PFSK-1 (cell line): Measurements from ENCODE around the gene KCNK16.

Source experiments
- POLR2AphosphoS5 ChIP-seq: IDR thresholded peaks from 2 replicates; pipeline ENCODE4 v1.6.1; 2012; ENCODE audit warnings: low read depth, mild to moderate bottlenecking, control low read depth, low read length, moderate library complexity
- SIN3A ChIP-seq: IDR thresholded peaks from 2 replicates; pipeline ENCODE4 v1.6.1; 2012; ENCODE audit warnings: mild to moderate bottlenecking, low read length, moderate library complexity, borderline replicate concordance; ENCODE audit not compliant: insufficient read depth
- TAF1 ChIP-seq: IDR thresholded peaks from 2 replicates; pipeline ENCODE4 v1.6.1; 2012; ENCODE audit warnings: low read length, control low read depth, borderline replicate concordance; ENCODE audit not compliant: insufficient read depth
- TF ChIP-seq, protein P1 (sequence below), 2 experiments: IDR thresholded peaks; 2 replicates each; pipeline versions ENCODE4 v1.6.1 to v1.8.0; 2011 to 2012; ENCODE audit warnings: low read depth in 2 of 2, low read length in 2 of 2, control low read depth in 1 of 2, inconsistent platforms in 1 of 2, mild to moderate bottlenecking in 1 of 2, moderate library complexity in 1 of 2; ENCODE audit not compliant: insufficient read depth in 1 of 2

DNA sequence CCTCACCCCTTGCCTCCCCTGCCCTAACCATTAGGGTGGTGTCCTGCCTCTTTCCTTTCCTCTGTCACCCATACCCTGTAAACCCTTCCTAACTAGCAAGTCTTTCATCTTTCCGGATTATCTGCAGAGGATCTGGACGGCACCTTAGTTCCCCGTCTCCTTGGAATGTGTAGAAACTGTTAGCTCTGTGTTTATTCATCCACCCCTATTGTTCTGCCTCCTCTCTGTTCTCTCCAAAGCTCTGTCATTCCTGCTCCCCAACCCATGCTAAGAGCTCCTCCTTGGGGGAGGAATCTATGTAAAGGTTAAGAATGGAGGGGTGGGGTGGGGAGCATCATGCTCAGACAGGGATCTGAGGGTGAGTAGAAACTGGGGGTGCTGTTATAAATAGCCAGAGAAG lies 53.8 kb downstream of the KCNK16 start:
- no peak for TF ChIP-seq TAF1
- no peak for TF ChIP-seq POLR2AphosphoS5
- TF ChIP-seq SIN3A: no peak
- TF ChIP-seq, protein P1, sequence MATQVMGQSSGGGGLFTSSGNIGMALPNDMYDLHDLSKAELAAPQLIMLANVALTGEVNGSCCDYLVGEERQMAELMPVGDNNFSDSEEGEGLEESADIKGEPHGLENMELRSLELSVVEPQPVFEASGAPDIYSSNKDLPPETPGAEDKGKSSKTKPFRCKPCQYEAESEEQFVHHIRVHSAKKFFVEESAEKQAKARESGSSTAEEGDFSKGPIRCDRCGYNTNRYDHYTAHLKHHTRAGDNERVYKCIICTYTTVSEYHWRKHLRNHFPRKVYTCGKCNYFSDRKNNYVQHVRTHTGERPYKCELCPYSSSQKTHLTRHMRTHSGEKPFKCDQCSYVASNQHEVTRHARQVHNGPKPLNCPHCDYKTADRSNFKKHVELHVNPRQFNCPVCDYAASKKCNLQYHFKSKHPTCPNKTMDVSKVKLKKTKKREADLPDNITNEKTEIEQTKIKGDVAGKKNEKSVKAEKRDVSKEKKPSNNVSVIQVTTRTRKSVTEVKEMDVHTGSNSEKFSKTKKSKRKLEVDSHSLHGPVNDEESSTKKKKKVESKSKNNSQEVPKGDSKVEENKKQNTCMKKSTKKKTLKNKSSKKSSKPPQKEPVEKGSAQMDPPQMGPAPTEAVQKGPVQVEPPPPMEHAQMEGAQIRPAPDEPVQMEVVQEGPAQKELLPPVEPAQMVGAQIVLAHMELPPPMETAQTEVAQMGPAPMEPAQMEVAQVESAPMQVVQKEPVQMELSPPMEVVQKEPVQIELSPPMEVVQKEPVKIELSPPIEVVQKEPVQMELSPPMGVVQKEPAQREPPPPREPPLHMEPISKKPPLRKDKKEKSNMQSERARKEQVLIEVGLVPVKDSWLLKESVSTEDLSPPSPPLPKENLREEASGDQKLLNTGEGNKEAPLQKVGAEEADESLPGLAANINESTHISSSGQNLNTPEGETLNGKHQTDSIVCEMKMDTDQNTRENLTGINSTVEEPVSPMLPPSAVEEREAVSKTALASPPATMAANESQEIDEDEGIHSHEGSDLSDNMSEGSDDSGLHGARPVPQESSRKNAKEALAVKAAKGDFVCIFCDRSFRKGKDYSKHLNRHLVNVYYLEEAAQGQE (IDR thresholded peaks at IDR 0.05; ENCODE audit: insufficient read depth in 1 of 2, low read depth in 2 of 2, low read length in 2 of 2): no peak
